Activated CD4-positive, alpha-beta T cell treated with anti-CD3 and anti-CD28 coated beads for 36 hours (primary cell): Measurements from ENCODE around the gene NEIL1. TPM values are rescaled to one million over a fixed set of nuclear protein-coding genes. Genes with fewer than 3 reads are reported as not detected.
"Not testable (repeated sequence)": the region's sequence is repeated elsewhere in the genome, so short reads cannot be mapped to it uniquely, and the experiment has no call there.

Experiments used
- ATAC-seq: fragments of 200-7000 bp; cut with Tn5 transposase; one replicate; pipeline ENCODE4 v1.10.0; 2021; ENCODE audit warnings: mild to moderate bottlenecking, moderate library complexity
- CTCF ChIA-PET: fragments of 350-600 bp; sonication (Branson Sonifier 250); formaldehyde crosslinking; loops from one replicate; lab custom pipeline; 2021; ENCODE audit warnings: antibody characterized with exemption; lab: Charles Lee
- POLR2A ChIA-PET: fragments of 350-600 bp; sonication (Branson Sonifier 250); formaldehyde crosslinking; loops from one replicate; lab custom pipeline; 2021; ENCODE audit warnings: antibody characterized with exemption, inconsistent platforms; lab: Charles Lee
- DNase-seq: peaks from one replicate; pipeline ENCODE4 v3.0.0-alpha.2; 2020
- H3K27ac Mint-ChIP-seq: one replicate; pipeline ENCODE4 v1.8.0; 2021; ENCODE audit warnings: mixed read lengths
- H3K27me3 Mint-ChIP-seq: one replicate; pipeline ENCODE4 v1.8.0; 2021; ENCODE audit warnings: mixed read lengths
- H3K36me3 Mint-ChIP-seq: one replicate; pipeline ENCODE4 v1.8.0; 2021; ENCODE audit warnings: low read depth, mixed read lengths
- H3K4me1 Mint-ChIP-seq: one replicate; pipeline ENCODE4 v1.8.0; 2021; ENCODE audit warnings: mixed read lengths
- H3K4me3 Mint-ChIP-seq: one replicate; pipeline ENCODE4 v1.8.0; 2021; ENCODE audit warnings: mild to moderate bottlenecking, moderate library complexity, mixed read lengths
- H3K9me3 Mint-ChIP-seq: one replicate; pipeline ENCODE4 v1.8.0; 2021; ENCODE audit warnings: low read depth, mixed read lengths
- intact Hi-C, 2 experiments: fragments of 100-400 bp; cut with DNase I in 1 of 2; cut with micrococcal nuclease in 1 of 2; formaldehyde crosslinking; loops; one replicate each; pipeline versions ENCODE4 v1.14.2 to v1.15.1; 2022 to 2024; cut with DNase I, micrococcal nuclease
- total RNA-seq, 2 experiments: library from RNA; stranded (reverse); gene quantifications; one replicate each; pipeline ENCODE4 v1.2.3, GENCODE V29; 2021

NEIL1 gene, protein sequence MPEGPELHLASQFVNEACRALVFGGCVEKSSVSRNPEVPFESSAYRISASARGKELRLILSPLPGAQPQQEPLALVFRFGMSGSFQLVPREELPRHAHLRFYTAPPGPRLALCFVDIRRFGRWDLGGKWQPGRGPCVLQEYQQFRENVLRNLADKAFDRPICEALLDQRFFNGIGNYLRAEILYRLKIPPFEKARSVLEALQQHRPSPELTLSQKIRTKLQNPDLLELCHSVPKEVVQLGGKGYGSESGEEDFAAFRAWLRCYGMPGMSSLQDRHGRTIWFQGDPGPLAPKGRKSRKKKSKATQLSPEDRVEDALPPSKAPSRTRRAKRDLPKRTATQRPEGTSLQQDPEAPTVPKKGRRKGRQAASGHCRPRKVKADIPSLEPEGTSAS
- 1 to 10 TPM; 6.5 to 6.9 TPM for total RNA-seq

DNA sequence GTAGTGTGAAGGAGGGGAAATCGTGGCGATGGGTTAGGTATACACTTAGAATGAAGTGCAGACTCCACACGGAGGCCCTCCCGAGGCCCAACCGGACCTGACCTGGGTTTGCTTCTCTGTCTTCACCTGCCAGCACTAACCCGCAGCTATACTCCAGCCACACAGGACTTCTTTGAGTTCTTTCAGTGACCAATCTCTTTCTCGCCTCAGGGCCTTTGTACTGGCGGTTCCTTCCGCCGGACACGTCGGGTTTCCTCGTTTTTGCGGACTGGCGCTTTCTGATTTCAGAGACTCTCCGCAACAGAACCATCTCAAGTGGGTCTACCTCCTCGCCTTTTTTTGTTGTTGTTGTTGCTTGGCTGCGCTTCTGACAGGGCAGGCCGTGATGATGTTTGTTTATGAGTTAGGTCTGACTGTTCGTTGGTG is at the start of gene NEIL1:
Gene NEIL1 (plus strand): TSS at position 244 of the 426 bp plus-strand sequence. CDS start 1,867 bp downstream, outside the sequence.
- H3K36me3 Mint-ChIP-seq: peaks cover 12% of the 10 kb centered on the region
- CTCF ChIA-PET: no interaction called here
- intact Hi-C loops: loop anchor here in 1 of 2 experiments (1.0 kb wide), 1 partner anchor 21 kb away; the partner anchor contains the start of gene MAN2C1
- H3K27ac Mint-ChIP-seq: peak within 1 kb of the TSS; percentile 5
- ATAC-seq (no peak), DNase-seq (no peak)
- H3K9me3 Mint-ChIP-seq: peaks cover 4% of the 10 kb centered on the region
- H3K27me3 Mint-ChIP-seq: peaks cover 5% of the 10 kb centered on the region
- POLR2A ChIA-PET: interaction anchor here (1.0 kb wide), 1 partner anchor 10 kb away, joined by 3 read pairs; no protein-coding TSS in a partner anchor
- peak within 1 kb of the TSS; percentile 70 for H3K4me3 Mint-ChIP-seq
- H3K4me1 Mint-ChIP-seq: peaks cover 32% of the 10 kb centered on the region

DNA sequence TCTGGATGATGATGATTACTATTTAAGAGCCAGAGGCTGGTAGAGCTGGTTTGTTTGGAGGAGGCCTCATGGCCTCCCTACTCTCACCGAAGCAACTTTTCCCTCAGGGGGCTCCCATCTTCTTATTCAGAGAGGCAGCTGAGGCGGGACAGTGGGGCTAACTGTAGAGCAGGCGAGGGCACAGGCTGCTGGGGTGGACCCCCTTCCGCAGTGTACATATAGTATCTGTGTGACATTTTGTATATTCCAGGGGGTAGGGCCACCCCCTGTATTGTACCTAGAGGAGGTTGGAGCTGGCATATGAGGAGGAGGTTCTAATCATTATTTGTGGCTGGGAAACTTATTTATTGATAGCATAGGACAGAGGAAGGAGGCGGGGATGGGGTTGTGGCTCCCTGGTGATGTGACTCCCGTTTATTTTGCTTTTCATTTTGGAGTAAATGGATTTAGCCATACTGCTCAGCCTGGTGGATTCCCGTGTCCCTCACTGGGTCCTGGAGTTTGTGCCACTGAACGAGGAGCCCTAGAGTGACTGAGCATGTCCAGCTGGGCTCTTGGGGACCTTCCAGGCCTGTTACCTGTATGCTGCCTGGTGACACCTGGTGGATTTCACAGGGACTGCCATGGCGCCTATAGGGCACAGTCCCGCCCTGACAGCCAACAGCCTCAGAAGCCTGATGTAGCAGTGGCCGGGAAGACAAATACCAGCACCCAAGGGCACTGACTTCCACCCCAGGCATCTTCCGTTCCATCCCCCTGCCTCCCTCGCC is 48.1 kb upstream of the NEIL1 start:
- H3K9me3 Mint-ChIP-seq, H3K36me3 Mint-ChIP-seq, CTCF ChIA-PET, intact Hi-C loops, H3K4me1 Mint-ChIP-seq, H3K4me3 Mint-ChIP-seq, H3K27ac Mint-ChIP-seq, H3K27me3 Mint-ChIP-seq, DNase-seq: not testable (repeated sequence)
- POLR2A ChIA-PET: interaction anchor here (0.6 kb wide), 1 partner anchor 479 kb away, joined by 6 read pairs; no protein-coding TSS in a partner anchor
- peak; percentile 98 for ATAC-seq

DNA sequence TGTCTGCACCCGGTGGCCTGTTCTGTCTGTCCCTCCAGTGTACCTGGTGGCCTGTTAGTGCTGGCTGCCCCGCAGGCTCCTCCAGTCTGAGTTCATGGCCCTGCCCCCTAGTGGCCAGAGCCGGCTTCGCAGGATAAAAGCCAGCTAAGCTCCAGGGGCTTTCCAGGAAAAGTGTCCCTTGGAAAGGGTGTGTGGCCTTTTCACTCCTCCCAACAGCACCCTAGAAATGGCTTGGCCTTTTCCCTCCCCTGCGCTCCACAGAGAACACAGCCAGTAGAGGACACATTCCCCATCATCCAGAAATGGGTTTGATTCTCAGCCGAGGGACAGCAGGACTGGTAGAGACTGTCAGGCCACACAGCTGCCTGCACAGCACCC is 47.5 kb upstream of the NEIL1 start:
- CTCF ChIA-PET, H3K4me3 Mint-ChIP-seq, H3K9me3 Mint-ChIP-seq, H3K36me3 Mint-ChIP-seq, H3K4me1 Mint-ChIP-seq, H3K27me3 Mint-ChIP-seq, H3K27ac Mint-ChIP-seq, intact Hi-C loops, POLR2A ChIA-PET: not testable (repeated sequence)
- ATAC-seq (peak; percentile 96), DNase-seq (peak; percentile 79)

DNA sequence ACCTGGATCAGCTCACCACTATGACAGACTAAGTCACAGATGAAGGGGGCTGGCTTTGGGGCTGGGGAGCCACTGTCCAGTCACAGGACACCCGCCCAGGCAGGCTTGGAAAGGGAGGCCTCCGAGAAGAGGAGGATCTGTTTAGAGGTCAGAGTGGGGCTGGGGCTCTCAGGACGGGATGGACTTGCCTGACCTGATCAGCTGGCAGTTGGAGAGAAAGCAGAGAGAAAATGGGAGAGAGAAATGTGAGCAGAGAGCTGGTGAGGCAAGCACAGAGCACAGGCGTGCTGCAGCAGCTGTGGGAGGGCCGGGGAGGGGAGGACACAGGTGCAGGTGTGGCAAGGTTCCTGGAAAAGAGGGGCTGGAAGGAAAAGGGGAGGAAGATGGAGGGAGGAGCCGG is 46.8 kb upstream of the NEIL1 start:
- H3K4me1 Mint-ChIP-seq, POLR2A ChIA-PET, H3K4me3 Mint-ChIP-seq, intact Hi-C loops, H3K36me3 Mint-ChIP-seq, DNase-seq, H3K27ac Mint-ChIP-seq, H3K9me3 Mint-ChIP-seq, H3K27me3 Mint-ChIP-seq, ATAC-seq: not testable (repeated sequence)
- CTCF ChIA-PET: interaction anchor here (0.7 kb wide), 1 partner anchor 66 kb away, joined by 3 read pairs; no protein-coding TSS in a partner anchor

DNA sequence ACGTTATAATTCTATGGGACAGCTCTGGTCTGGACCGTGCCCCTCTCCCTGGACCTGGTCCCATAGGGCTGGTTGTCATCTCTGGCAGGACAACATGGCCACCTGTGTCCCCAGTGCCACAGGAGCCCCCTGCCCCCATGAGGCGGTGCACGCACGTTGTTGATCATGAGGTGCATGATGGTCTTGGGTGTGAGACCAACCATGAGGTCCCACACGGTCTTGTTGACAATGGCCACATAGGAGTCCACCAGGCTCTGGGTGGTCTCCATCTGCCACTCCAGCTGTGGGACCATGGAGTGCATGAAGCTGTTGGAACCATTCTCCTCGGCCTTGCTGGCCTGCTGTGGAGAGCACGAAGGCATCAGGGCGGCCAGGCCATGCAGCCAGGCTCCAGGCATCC is 44.5 kb upstream of the NEIL1 start:
- H3K36me3 Mint-ChIP-seq: no peaks in the 10 kb centered on the region

DNA sequence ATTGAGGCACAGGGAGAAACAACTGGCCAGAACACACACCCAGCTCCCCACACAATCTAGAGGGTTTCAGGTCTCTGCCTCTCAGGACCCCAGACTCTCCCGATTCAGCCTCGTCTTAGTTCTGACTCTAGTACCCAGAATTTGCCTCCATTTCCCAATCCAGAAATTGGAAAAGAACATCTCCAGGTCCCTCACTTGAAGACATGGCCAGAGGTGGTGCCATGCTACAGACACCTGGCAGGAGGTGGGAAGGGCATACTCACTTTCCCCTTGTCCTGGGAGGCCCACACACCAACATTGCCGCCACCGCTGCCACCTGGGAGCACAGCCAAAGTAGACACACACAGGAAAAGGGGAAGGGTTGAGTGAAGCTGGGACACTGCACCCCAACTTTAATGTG is 44.1 kb upstream of the NEIL1 start:
- H3K9me3 Mint-ChIP-seq, H3K4me1 Mint-ChIP-seq, CTCF ChIA-PET, POLR2A ChIA-PET, DNase-seq, H3K4me3 Mint-ChIP-seq, ATAC-seq, intact Hi-C loops, H3K27ac Mint-ChIP-seq, H3K36me3 Mint-ChIP-seq: not testable (repeated sequence)
- peaks cover 17% of the 10 kb centered on the region for H3K27me3 Mint-ChIP-seq

More for the DNA sequence above, 44.5 kb upstream of the NEIL1 start:
- no peak overlapping the region for H3K4me3 Mint-ChIP-seq
- ChIA-PET CTCF (no interaction called here), POLR2A (no interaction called here)
- no peak overlapping the region for H3K27ac Mint-ChIP-seq
- intact Hi-C loops: no loop called here
- peaks cover 15% of the 10 kb centered on the region for H3K27me3 Mint-ChIP-seq
- H3K4me1 Mint-ChIP-seq: no peaks in the 10 kb centered on the region
- ATAC-seq: no peak
- no peak for DNase-seq
- H3K9me3 Mint-ChIP-seq: no peaks in the 10 kb centered on the region

DNA sequence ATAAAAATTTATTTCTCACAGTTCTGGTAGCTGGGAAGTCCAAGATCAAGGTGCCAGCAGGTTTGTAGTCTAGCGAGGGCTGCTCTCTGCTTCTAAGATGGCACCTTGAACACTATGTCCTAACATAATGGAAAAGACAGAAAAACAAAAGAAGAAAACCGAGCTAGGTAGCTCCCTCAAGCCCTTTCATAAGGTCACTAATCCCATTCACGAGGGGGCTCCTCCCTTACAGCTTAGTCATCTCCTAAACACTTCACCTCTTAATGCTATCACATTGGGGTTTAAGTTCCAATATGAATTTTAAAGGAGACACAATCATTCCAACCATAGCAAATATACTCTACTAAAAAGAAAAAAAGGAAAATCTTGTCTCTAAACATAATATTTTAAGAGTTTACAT is 40.7 kb upstream of the NEIL1 start:
- Mint-ChIP-seq H3K4me3 (no peak overlapping the region), H3K36me3 (no peaks in the 10 kb centered on the region), H3K4me1 (no peaks in the 10 kb centered on the region), H3K9me3 (no peaks in the 10 kb centered on the region), H3K27me3 (peaks cover 23% of the 10 kb centered on the region), H3K27ac (no peak overlapping the region)
- CTCF ChIA-PET: interaction anchor here (0.9 kb wide), 1 partner anchor 97 kb away, joined by 4 read pairs; no protein-coding TSS in a partner anchor
- intact Hi-C loops: no loop called here
- POLR2A ChIA-PET: no interaction called here
- no peak for ATAC-seq
- DNase-seq: no peak

DNA sequence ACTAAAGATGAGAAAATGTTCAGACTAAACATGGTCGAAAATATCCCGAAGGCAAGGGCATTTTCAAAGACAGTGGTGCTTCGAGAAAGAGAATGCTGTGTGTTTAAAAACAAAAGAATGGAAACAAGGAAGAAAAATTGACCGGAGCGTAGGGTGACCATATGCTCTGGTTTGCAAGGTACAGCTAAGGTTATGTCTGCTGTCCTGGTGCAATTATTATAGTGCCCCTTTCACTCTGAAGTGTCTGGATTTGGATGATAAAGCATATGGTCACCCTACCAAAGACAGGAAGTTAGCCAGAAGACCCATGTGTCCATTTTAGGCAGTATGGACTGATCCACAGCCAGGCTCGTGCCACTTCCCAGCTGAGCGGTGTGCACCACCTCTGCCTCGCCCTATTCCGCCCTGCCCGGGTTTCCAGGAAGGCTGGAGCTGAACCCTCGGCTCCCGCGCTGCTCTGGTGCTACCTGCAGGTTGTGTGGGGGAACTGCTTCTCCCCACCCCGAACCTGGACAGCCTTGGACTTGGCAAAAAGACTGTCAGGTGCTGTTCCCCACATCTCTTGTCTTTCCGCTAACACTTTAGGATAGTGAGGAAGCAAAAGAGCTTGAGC is 39.0 kb upstream of the NEIL1 start:
- ChIA-PET CTCF (interaction anchor here (0.7 kb wide), 1 partner anchor 235 kb away, joined by 3 read pairs; no protein-coding TSS in a partner anchor), POLR2A (no interaction called here)
- H3K36me3 Mint-ChIP-seq: no peaks in the 10 kb centered on the region
- H3K9me3 Mint-ChIP-seq: no peaks in the 10 kb centered on the region
- H3K4me3 Mint-ChIP-seq: no peak overlapping the region
- DNase-seq (peak; percentile 50), ATAC-seq (peak; percentile 33)
- intact Hi-C loops: no loop called here
- peaks cover 23% of the 10 kb centered on the region for H3K27me3 Mint-ChIP-seq
- peaks cover 3% of the 10 kb centered on the region for H3K4me1 Mint-ChIP-seq
- no peak overlapping the region for H3K27ac Mint-ChIP-seq

DNA sequence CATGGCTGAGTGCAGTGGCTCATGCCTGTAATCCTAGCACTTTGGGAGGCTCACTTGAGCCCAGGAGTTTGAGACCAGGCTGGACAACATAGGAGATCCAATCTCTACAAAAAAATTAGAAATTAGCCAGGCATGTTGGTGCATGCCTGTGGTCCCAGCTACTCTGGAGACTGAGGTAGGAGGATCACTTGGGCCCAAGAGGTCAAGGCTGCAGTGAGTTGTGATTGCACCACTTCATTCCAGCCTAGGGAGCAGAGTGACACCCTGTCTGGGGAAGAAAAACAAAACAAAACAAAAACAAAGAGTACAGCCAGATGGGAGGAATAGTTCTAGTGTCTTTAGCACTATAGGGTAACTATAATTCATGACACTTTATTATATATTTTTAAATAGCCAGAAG is 37.1 kb upstream of the NEIL1 start:
- Mint-ChIP-seq H3K9me3 (no peaks in the 10 kb centered on the region), H3K27ac (no peak overlapping the region), H3K4me1 (peaks cover 3% of the 10 kb centered on the region), H3K36me3 (no peaks in the 10 kb centered on the region), H3K27me3 (peaks cover 16% of the 10 kb centered on the region), H3K4me3 (no peak overlapping the region)
- CTCF ChIA-PET: no interaction called here
- intact Hi-C loops: loop anchor here in 1 of 2 experiments (5.0 kb wide), 1 partner anchor 77 kb away; no protein-coding TSS in a partner anchor
- POLR2A ChIA-PET: no interaction called here
- no peak for DNase-seq
- no peak for ATAC-seq

DNA sequence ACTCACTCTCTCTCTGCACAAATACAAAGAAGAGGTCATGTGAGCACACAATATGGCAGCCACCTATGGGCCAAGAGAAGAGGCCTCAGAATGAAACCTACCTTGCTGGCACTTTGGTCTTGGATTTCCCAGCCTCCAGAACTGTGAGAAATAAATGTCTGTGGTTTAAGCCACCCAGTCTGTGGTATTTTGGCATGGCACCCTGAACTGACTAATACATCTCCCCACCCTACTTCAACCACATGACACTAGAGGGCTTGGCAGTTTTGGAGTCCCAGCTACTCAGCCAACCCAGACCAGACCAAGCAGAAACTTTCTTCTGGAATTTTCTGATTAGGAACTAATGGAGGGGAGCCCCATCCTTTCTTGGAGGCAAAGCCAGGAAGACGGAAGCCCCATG is 34.3 kb upstream of the NEIL1 start:
- intact Hi-C loops: loop anchor here in 1 of 2 experiments (5.0 kb wide), 1 partner anchor 80 kb away; no protein-coding TSS in a partner anchor
- H3K27me3 Mint-ChIP-seq, H3K36me3 Mint-ChIP-seq, H3K27ac Mint-ChIP-seq, POLR2A ChIA-PET, H3K4me1 Mint-ChIP-seq, ATAC-seq, H3K9me3 Mint-ChIP-seq, H3K4me3 Mint-ChIP-seq: not testable (repeated sequence)
- DNase-seq: peak; percentile 13
- CTCF ChIA-PET: interaction anchor here (0.6 kb wide), 1 partner anchor 68 kb away, joined by 4 read pairs; no protein-coding TSS in a partner anchor
